ENCODE data around the gene PDGFB.
A peak's percentile ranks its signal among the peaks of the same experiment; 100 is the strongest.

PDGFB gene

DNA sequence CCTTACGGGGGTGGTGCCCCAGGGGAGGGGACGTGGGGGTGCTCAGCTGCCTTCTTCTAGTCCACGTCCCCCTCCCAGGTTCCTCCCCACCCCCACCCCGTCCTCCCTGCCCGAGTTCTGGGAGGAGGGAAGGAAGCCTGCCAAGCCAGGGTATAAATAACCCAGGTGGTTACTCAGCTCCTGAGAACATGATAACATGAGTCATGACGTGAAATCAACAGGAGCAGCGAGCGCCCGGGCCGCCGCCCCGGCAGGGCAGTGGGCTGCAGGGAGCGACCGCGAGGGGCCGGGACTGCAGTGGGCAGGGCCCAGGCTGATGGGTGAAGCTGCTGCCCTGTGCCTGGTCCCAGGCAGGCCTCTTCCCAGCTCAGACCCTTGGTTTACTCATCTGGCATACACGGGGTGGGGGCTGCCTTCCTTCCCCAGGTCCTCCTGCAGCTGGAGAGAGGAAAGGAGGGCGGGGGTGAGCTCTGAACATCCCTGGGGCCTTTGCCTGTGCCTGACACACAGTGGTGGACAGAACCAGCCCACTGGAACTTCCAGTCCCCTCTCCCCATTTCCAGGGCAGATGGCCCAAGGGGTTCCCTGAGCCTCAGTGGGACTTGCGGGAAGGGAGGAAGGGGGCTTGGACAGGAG is 8.8 kb upstream of the PDGFB start:
- peak; percentile 86 for DNase-seq

DNA sequence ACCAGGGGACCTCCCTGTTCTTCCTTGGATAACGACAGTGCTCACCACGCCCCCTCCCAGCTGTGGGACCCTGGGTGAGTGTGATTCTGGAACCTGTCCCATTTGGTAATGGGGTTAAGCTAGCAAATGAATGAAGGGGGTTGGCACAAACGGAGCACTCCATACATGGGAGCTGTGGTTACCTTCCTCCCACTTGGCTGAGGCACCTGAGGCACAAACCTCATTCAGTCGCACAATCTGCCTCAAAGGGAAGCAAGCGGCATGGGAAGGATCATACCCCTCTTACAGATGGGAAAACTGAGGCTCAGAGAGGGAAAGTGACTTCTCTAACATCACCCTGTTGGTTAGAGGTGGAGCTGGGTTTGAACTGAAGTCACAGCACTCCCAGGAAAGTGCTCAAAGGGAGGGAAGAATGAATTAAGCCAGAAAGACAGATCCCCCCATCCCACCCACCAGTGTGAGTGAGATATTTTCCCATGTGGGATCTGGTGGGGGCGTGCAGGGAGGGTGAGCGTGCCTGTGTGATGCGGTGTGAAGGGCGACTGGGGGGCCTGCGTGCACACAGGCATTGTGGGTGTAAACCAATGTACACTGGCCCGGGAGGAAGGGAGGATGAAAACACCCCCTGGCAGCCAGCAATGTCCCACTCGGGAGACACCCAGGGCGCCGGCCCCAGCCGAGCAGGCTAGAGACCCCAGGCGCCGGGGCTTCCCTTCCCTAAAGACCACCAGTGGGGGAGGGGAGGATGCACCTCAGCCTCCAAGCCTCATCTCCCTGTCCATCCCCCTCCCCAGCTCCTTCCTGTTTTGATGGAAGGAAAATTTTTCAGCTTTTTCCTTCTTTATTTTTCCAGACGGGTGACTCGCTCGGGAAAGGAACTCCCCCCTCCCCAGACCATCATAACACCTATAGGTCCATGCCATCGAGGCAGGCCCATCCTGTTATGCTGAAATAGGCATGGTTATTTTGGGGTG is 8.0 kb upstream of the PDGFB start:
- no peak for DNase-seq

DNA sequence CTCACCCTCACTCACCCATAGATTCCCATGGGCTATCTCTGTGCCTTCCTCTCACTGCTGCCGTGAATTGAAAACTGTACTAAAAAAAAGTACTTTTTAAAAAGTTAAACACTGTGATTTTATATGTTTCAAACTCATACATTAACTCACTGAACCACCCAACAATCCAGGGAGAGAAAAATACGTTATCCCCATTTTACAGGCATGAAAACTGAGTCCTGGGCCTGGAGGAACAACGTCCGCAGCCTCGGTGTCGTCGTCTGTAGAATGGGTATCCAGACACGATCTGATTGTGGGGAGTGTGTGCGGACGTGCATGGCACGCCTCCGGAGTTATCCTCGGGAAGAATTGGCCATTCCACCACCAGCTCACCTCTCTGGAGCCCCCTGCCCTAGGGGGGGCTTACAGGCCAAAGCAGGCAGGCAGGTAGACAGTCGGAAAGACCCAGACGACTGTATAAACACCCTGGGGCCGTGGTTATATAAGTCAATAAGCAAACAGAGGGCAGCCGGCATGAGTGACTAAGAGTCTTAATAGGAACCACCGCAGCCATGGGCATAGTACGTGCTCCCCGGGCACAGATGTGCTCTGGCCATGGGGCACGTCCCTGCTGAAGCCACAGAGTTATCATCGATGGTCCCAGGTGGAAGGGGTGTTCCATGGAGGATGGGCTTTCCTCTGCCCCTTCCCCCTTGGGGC is 7.1 kb upstream of the PDGFB start:
- no peak for DNase-seq

DNA sequence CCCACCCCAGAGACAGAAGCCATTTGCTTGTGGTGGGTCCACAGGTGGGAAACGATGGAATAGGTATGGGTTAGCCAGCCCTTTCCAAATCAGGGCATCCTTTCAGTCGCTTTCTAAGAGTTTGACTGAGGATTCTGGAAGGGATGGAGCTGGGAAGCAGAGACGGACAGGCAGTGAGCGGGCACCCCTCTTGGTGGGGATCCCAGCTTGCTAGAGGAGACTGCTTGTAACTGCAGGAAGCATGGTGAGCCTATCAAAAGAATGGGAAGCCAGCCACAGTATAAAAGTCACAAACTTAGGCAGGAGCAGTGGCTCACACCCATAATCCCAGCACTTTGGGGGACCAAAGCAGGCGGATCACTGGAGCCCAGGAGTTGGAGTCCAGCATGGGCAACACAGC is 6.1 kb upstream of the PDGFB start:
- no peak for DNase-seq

DNA sequence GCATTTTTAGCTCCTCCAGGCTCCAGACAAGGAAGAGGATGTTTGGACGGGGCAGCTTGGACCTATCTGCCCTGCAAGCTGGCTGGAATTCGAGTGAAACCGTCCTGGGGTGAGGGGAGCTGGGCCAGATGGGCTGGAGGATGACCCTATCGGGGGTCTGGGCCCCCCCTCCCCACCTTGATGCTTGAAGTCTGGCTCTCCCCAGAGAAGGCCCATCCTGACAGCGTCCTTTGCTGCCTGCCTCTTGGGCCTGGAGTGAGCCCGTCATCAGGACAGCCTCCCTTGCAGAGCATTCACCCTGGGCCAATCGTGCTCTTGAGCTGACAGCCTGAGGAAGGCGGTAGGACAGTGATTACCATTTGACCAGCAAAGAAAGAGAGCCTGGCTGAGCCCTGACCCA is 5.3 kb upstream of the PDGFB start:
- DNase-seq = no peak

DNA sequence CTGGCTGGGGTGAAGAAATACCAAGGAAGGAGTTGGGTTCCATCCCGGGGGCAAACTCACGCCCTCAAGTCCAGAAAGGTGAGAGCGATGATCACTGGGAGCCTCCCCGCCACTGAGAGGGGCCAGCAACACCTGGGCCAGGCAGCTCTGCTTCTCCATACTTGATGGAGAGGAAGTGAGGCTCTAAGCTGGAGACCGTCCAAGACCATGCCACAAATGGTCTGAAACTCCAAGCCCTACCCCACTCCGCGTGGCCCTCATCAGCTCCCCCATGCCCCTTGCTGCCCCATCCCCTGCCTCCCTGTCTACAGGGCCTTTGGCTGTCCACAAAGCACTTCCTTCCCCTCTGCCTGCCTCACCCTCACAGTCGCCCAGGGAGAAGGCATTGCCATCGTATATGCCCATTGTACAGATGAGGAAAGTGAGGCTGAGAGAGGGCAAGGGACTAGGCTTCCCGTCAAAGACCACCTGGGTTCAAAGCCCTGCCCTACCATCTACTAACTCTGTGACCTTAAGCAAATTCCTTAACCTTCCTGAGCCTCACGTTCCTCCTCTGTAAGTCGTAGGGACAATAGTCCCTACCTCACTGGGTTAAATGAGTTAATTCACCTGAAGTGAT is 4.4 kb upstream of the PDGFB start:
- peak; percentile 40 for DNase-seq

DNA sequence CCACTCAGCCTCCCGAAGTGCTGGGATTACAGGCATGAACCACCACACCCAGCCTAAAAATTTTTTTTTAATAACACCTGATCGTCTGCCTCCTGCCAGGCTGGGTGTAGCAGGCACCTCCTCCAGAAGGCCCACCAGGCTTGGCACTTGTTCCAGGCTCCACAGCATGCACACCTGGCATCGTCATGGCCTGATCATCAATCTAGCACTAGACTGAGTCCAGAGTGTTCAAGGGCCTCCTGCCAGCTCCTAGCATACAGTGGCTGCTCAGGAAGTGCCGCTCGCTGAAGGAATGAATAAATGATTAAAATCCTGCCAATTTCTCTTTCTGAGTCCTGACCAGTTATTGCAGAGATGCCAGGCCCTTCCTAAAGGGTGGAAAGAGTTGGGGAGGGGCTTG is 3.5 kb upstream of the PDGFB start:
- peak; percentile 65 for DNase-seq

DNA sequence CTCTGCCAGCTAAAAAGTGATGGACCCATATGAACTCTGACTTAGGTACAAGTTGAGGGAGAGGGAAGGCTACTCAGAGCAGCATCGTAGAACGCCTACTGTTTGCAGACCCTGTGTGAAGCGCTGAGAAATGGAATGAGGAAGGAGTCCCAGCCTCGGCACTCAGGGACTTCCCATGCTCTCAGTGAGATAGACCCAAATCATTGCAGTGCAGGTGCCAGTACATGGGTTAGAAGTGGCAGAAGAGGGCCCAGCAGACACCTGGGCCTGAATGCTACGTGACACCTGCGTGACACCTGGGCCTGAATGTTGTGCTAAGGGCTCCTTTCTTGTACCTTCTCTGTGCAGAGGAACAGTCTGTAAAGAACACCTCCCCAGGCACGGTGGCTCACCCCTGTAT is 2.6 kb upstream of the PDGFB start:
- no peak for DNase-seq

DNA sequence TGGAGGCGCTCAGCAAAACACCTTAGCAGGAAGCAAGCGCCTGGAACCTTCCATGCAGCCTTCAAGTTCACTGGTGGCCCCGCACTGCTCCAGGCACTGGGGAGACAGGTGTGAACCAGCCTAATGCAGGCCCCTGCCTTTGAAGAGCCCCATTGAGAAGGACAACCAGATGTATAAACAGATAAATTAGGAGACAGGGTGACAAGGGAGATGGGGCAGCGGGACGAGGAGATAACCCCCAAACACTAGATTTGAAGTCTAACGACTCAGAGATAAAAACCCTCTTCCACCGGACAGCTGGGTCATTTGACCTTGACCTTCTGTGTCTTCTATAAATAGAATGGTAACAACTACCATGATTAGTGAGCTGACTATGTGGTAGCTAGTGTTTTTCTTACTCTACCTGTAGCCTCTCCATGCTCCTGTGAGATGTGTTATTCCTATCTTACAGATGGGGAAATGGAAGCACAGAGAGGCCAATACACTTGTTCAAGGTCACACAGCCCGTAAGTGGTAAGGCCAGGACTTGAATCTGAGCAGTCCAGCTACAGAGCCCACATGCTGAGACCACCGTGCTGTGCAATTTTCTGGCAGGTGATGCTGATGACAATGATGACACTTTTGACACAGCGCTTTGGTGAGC is 2.0 kb upstream of the PDGFB start:
- no peak for DNase-seq

DNA sequence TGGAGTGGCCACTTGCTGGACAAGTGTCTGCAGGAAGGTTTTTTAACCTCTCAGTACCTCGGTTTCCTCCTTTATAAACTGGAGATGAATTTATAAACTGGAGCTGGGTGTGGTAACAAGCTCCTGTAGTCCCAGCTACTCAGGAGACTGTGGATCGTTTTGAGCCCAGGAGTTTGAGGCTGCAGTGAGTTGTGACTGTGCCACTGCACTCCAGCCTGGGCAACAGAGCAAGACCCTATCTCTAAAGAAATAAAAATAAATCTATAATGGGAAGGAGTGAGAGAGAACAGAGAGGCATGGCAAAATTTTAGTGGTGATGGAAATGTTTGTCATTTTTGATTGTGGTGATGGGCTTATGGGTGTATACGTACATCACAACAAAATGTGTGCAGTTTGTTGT is 1.4 kb upstream of the PDGFB start:
- no peak for DNase-seq

DNA sequence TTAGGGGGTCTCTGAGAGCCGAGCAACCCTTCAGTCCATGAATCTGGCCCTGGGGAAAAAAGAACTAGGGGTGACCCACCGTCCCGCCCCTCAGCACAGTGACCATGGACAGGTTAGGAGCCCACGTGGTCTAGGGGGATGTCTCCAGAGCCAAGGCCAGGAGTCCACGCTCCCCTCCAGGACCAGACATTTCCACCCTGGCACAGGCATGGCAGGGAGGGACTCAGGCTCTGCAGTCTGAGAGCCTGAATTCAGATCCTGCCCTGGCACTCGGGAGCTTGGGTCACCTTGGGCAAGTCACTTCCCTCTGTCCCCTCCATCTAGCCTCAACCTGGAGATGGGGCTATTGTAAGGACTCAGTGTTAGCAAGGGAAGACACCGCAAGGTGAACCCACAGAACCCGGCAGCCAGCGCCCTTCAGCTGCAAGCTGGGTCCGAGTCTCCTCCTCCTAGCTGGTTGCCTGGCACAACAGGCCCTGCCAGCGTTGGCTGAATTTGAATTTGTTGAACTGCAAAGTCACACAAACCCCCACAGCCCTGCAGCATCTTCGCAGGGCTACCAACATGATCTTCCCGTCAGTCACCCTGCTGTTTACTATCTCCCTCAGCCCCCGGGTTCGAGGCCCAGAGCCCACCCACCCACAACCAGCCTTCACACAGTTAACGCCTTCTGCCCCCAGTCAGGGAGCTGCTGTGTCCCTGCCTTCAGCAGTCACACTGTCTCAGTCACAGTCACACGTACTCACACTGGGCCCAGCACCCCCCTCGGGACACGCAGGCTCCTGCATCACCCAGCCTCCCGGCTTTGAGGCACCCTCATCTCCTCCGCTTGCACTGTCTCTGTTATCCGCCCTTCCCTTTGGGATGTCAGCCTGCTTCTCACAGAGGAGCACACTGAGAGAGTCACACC is 603 bp upstream of the PDGFB start:
- no peak for DNase-seq

DNA sequence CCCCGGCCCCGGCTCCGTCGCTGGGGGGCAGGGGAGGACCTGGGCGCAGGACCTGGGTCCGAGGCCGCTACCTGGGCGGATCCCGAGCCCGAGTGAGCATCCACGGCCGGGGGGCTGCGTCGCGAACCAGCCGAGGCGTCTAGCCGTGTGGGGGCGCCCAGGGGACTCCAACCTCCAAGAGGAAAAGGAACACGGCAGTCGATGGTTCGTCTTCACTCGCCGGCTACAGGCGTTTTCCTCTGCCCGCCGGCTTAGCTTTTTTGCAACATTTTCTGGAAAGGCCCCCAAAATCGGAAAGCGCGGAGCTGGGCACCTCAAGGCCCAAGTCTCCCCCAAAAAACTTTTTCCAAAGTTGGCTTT is 666 bp downstream of the PDGFB start:
- no peak for DNase-seq

DNA sequence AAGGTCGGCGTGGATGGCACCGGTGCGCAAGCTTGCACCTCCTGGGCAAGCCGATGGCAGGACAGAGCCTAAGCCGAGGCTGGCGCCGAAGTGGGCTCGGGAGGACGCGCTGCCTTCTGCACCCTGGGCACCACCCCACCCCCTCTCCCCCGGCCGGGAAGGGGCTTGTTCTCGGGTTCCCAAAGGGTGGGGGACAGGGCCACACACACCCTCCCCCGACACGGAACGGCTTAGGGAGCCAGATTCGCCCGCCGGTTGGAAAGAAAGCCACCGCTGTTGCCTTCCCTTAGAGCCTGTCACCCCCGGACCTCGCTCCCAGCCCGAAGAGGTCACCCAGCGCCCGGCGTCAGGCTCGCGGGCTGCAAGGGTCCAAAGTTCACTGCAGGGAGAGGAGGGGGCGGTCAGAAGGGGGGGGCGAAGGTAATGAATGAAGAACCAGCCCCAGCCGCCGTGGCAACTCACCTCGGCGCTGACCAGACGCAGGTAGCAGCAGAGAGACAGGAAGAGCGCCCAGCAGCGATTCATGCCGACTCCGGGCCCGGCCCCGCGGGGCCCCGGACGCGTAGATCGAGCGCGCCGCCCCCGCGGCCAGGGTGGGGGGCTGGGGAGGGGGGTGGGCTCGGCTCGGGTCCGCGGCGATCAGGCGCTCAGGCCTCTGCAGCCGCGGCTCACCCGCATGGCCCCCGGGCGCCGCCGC is 1.2 kb downstream of the PDGFB start:
- no peak for DNase-seq

DNA sequence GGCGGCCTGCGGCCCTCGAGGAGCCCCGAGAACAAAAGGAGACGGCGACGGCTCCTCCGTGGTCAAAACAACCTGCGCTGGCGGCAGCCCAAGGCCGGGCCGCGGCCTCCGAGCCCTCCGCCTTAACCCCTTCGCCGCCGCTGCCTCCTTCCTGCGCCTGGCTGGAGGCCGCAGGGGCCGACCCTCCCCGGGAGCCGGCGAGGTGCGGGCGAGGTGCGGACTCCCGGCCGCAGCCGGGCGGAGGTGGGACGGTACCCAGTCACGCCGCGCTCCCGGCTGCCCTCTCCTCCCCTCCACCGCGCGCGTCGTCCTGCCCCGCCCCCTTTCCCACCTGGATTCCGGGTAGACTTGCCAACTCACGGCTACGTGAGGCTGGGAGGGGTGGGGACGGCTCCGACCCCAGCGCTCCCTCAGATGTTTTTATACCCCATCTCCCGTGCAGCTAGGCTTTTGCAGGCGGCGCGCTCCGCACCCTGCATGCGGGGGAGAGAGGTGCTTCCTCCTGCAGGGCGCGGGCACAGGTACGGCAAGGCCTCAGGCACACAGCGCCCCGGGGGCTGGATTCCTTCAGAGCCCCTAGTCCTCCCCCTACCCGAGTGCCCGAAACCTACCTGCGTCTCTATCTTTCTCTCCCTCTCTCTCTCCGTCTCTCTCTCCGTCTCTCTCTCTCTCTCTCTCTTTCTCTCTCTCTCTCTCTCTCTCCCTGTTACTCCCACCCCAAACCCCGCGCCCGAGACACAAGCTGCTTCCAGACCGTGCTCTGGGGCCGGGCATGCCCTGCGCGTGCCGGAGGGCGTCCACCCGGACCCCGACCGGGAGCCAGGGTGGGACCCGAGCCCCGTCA is 2.0 kb downstream of the PDGFB start:
- DNase-seq = peak; percentile 71

DNA sequence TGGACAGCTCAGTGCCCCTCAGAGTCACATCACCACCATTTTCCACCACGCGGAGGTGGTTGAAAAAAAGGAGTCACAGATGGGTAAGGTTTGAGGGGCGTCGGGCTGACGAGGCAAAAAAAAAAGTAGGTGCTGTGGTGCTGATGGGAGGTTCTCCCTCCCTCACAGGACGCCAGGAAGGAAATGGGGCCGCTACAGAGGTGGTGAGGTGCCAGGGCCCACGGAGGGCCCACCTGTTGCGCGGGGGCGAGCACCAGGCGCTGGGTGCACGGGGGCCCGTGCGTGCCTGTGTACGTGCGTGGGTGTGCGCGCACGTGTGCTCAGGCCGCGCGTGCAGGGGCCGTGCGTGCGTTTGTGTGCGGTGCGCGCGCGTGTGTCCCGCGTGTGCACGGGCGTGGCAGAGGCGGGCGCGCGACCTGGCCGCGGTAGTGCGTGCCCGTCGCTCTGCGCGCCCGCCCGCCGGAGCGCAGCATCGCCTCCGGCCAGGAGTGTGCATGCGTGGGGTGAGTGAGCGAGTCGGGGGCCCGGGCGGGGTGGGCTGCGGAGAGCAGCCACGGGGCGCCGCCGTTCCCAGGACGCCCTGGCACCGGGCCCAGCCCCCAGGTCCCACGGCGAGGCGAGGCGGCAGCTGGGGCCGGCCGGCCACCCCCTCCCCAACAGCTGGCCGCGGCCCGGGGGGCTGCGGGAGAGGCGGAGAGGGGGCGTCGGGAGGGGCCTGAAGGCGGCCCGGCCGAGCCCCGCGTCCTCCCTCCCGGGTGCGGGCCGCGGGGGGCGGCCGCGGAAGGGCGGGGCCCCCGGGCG is 2.8 kb downstream of the PDGFB start:
- DNase-seq = no peak

DNA sequence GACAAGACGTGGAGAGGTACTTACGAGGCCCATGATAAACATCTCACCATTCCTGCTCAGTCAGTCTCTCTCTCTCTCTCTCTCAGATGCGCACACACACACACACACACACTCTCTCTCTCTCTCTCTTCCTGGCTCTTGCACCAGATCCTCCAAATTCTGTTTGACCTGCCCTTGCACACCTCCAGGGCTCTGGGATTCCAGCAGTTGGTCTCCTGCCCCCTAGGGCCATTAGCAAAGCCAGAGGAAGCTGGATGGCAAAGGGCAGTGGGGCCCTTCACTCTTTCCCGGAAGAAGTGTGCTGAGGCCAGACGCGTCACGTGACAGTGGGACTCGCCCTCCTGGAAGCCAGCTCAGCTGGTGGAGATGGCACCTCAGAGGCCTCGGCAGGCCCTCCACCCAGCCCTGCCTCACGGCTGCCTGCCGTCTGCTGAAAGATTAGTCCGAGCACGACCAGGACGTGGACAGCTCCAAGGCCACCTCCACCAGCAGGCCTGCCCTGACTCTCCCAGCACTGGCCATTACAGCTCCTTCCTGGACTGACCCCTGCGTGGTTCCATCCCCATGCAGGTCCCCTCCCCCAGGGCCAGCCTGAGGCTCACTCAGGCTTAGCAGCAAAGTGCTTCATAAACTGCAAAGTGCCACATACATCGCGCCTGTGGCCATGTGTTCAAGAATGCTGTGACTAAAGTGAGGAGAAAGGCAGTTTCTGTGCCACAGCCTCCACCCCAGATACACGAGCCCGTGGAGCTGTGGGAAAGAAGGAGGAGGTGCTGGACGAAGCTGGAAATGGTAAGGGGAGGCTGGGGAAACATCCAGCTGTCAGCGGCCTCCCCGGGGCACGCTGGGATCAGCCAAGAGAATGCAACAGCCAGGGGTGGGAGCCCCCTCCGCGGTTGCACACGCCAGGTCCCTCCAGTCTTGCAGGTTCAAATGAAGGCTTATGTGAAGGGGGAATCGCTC is 3.7 kb downstream of the PDGFB start:
- DNase-seq = peak; percentile 61

DNA sequence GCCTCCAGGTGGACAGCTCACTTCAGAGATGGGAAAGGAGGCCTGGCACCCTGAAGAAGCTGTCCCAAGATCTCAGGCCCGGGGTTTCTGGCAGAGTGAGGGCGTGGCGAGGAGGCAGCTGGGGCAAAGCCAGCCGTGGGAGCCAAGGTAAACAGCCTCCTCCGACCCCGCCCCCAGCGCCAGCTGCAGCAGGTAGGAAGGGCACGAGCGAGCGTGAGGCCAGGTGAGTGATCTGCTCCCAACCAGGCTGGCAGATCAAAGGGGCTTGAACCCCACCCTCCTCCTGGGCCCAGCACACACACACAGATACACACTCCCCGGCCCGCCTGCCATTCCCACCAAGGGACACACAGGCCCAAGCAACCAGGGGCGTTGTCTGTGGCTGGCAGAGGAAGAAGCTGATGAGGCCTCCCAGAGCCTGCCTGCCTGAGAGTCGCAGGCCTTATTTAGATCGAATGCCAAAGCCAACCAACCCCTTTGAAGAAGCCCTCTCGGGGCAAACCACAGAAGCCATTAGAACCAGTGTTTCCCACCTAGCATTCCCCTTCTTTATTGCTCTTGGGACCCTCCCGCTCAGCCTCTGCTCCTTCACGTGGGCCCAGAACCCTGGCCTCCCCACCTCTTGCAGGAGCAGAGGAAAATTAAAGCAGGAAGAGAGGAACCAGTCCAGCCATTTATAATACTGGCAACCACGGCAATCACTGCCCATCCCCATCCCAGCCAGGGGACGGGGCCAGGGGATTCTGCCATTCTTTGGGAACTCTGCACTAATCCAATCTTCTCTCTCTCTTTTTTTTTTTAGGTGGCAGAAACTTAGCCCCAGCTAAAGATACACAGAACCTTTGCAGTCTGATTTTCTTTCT is 5.0 kb downstream of the PDGFB start:
- peak; percentile 89 for DNase-seq
